OCI-LY1 (cell line): ENCODE measurements around the gene MPZL3.

Experiments used
- H2AFZ ChIP-seq: fragments of 200-600 bp; sonication (generic), shearing (Covaris generic); 2 replicates; pipeline ENCODE4 v1.6.0; 2014; ENCODE audit warnings: antibody characterized with exemption, mild to moderate bottlenecking, low read length
- H3F3A ChIP-seq: fragments of 200-600 bp; sonication (generic), shearing (Covaris generic); 2 replicates; pipeline ENCODE4 v1.6.0; 2014; ENCODE audit warnings: mild to moderate bottlenecking, antibody characterized with exemption, low read length, moderate library complexity; ENCODE audit not compliant: insufficient read depth
- H3K27ac ChIP-seq: fragments of 200-600 bp; sonication (generic); 2 replicates; pipeline ENCODE4 v1.5.1; 2014; ENCODE audit warnings: low read length, mixed run types, mild to moderate bottlenecking, low read depth; ENCODE audit not compliant: poor library complexity, severe bottlenecking
- H3K27me3 ChIP-seq: fragments of 200-600 bp; sonication (generic); 2 replicates; pipeline ENCODE4 v1.6.0; 2014; ENCODE audit warnings: antibody characterized with exemption, mild to moderate bottlenecking, low read length, moderate library complexity; ENCODE audit not compliant: insufficient read depth
- H3K36me3 ChIP-seq: fragments of 200-600 bp; sonication (generic); 2 replicates; pipeline ENCODE4 v1.6.1; 2014; ENCODE audit warnings: mild to moderate bottlenecking, antibody characterized with exemption, low read length, moderate library complexity, mixed read lengths; ENCODE audit not compliant: insufficient read depth
- H3K4me1 ChIP-seq: fragments of 200-600 bp; sonication (generic); 2 replicates; pipeline ENCODE4 v1.5.1; 2014; ENCODE audit warnings: mild to moderate bottlenecking, low read length, moderate library complexity; ENCODE audit not compliant: insufficient read depth, severe bottlenecking
- H3K4me2 ChIP-seq: fragments of 200-600 bp; sonication (generic), shearing (Covaris generic); 2 replicates; pipeline ENCODE4 v1.6.1; 2014; ENCODE audit warnings: low read length
- H3K4me3 ChIP-seq: fragments of 200-600 bp; sonication (generic); 2 replicates; pipeline ENCODE4 v1.5.1; 2014; ENCODE audit warnings: low read length, low read depth, mild to moderate bottlenecking, mixed read lengths; ENCODE audit not compliant: poor library complexity, severe bottlenecking
- H3K79me2 ChIP-seq: fragments of 200-600 bp; shearing (Covaris generic); 2 replicates; pipeline ENCODE4 v1.6.1; 2016; ENCODE audit warnings: mixed run types, low read length, mixed read lengths; ENCODE audit not compliant: insufficient read depth
- H3K9ac ChIP-seq: fragments of 200-600 bp; sonication (generic), shearing (Covaris generic); 2 replicates; pipeline ENCODE4 v1.6.1; 2014; ENCODE audit warnings: mild to moderate bottlenecking, low read length, mixed read lengths
- H3K9me2 ChIP-seq: fragments of 200-600 bp; sonication (generic), shearing (Covaris generic); 2 replicates; pipeline ENCODE4 v1.6.1; 2014; ENCODE audit warnings: low read depth, mild to moderate bottlenecking, low read length, mixed read lengths
- H3K9me3 ChIP-seq: fragments of 200-600 bp; shearing (Covaris generic); 2 replicates; pipeline ENCODE4 v1.6.1; 2014; ENCODE audit warnings: low read length, mixed read lengths
- H4K20me1 ChIP-seq: fragments of 200-600 bp; sonication (generic), shearing (Covaris generic); 2 replicates; pipeline ENCODE4 v1.6.0; 2016; ENCODE audit warnings: mild to moderate bottlenecking, low read length; ENCODE audit not compliant: insufficient read depth
- CTCF ChIP-seq: fragments of 200-600 bp; sonication (generic), shearing (Covaris generic); IDR thresholded peaks from 2 replicates; pipeline ENCODE4 v1.5.1; 2017; ENCODE audit warnings: mild to moderate bottlenecking, antibody characterized with exemption, low read length, moderate library complexity, mixed read lengths
- EZH2 ChIP-seq: fragments of 200-600 bp; sonication (generic), shearing (Covaris generic); IDR thresholded peaks from 2 replicates; pipeline ENCODE4 v1.8.0; 2017; ENCODE audit warnings: borderline replicate concordance, mixed run types, mild to moderate bottlenecking, antibody characterized with exemption, low read length, moderate library complexity, mixed read lengths

Gene MPZL3

DNA sequence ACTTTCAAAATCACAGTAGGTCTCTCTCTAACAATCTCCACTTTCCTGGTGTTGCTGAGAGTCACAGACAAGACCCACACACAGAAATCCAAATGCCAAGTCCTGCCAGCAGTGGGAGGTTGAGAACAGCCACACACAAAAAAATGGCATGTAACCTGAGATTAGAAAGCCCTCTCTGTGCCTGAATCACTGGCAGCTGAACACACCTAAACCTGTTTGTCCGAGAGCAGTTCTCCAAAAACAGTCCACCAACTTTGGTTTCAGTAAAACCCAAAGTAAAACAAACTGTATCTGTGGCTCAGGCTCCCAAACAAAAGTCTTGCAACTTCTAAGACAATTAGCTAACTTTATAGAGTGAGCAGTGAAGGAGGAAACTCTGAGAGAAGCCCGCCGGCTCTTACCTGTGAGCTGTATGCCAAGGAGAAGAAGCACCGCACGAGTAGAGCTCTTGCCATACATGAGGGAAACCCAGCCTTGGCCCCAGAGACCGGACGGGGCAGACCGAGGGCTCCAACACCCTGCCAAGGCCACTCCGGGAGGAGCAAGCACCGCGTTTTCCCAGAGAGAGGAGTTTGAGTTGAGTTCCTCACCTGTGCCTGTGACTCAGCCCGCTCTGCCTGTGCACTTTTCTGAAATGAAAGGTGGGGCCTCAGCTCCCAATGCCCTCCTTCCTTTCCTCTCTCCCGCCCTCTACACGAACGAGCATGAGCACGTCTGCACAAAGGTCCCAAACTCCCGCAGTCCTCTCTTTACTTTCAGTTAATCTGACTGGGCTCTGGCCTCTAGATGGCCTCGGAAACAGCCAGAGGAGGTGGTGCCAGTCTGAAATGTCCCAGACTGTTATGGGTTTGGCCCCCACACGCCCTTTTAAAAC lies 11.8 kb upstream of the MPZL3 start, which contains the start of gene MPZL2:
Gene MPZL2, minus strand, starts transcription at position 603 of the 874 bp plus-strand sequence. Its CDS starts 144 bp downstream, at position 459.
- Histone ChIP-seq H3K27me3 (no peaks in the 10 kb centered on the region), H3K4me1 (no peaks in the 10 kb centered on the region), H4K20me1 (no peaks in the 10 kb centered on the region), H3K27ac (no peak within 1 kb of the TSS), H2AFZ (no peak within 1 kb of the TSS), H3K79me2 (no peaks in the 10 kb centered on the region), H3F3A (no peaks in the 10 kb centered on the region), H3K9me3 (no peaks in the 10 kb centered on the region), H3K4me2 (no peak within 1 kb of the TSS), H3K4me3 (no peak within 1 kb of the TSS), H3K36me3 (no peaks in the 10 kb centered on the region), H3K9me2 (no peaks in the 10 kb centered on the region), H3K9ac (no peak within 1 kb of the TSS)
- TF ChIP-seq EZH2 (no peak), CTCF (no peak)

- no peak overlapping the region for H3K27ac ChIP-seq
- H3K79me2 ChIP-seq = no peaks in the 10 kb centered on the region
- no peaks in the 10 kb centered on the region for H4K20me1 ChIP-seq
- no peak for TF ChIP-seq CTCF
- TF ChIP-seq EZH2 = no peak
- no peak overlapping the region for H2AFZ ChIP-seq
- no peak overlapping the region for H3K9ac ChIP-seq
- no peaks in the 10 kb centered on the region for H3K27me3 ChIP-seq
- H3K4me1 ChIP-seq = no peaks in the 10 kb centered on the region
- H3F3A ChIP-seq = no peaks in the 10 kb centered on the region
- H3K4me2 ChIP-seq = no peak overlapping the region
- no peak overlapping the region for H3K4me3 ChIP-seq
- H3K9me2 ChIP-seq = no peaks in the 10 kb centered on the region
- no peaks in the 10 kb centered on the region for H3K9me3 ChIP-seq
- no peaks in the 10 kb centered on the region for H3K36me3 ChIP-seq
Observed at GRCh38 chr11:118263112-118263511, 10.9 kb upstream of the MPZL3 start.

DNA sequence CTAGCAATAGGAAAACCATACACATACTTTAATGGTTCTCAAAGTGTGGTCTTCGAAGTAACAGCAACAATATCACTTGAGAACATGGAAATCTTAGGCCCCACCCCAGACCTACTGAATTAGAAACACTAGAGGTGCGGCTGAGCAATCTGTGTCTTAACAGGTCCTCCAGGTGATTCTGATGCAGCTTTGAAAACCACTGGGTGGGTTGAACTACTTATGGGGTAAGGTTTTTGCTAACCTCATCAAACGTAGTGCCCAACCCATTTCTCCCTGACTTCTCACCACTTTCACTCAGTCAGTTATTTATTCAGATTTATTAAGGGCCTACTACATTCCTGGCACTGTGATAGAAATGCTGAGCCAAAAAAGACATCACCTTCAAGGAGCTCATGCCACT lies 8.2 kb upstream of the MPZL3 start:
- Histone ChIP-seq H3K27ac (no peak overlapping the region), H3K4me2 (no peak overlapping the region), H3F3A (no peaks in the 10 kb centered on the region), H3K79me2 (no peaks in the 10 kb centered on the region), H3K9me2 (no peaks in the 10 kb centered on the region), H3K27me3 (no peaks in the 10 kb centered on the region), H3K9me3 (no peaks in the 10 kb centered on the region), H2AFZ (no peak overlapping the region), H3K36me3 (no peaks in the 10 kb centered on the region), H4K20me1 (no peaks in the 10 kb centered on the region), H3K4me3 (no peak overlapping the region), H3K9ac (no peak overlapping the region), H3K4me1 (no peaks in the 10 kb centered on the region)
- no peak for TF ChIP-seq CTCF
- TF ChIP-seq EZH2 = no peak
